Stimulated activated CD8-positive, alpha-beta memory T cell treated with anti-CD3 and anti-CD28 coated beads, Interleukin-4, amount 100 ng/mL, for 1 hour (primary cell): ENCODE measurements around the gene FN3K.
"Not testable (repeated sequence)": the region's sequence is repeated elsewhere in the genome, so short reads cannot be mapped to it uniquely, and the experiment has no call there.

ENCODE experiments used
- DNase-seq, 2 donors: peaks; one replicate each; pipeline ENCODE4 v3.0.0-alpha.2; 2020; ENCODE audit warnings: low read depth in 2 of 2, low spot score in 1 of 2

Gene FN3K

GRCh38 chr17:82736511-82737185 is 1.2 kb downstream of the FN3K start:
- DNase-seq, result no peak

GRCh38 chr17:82737967-82738877 is 2.8 kb downstream of the FN3K start:
- DNase-seq, result no peak

- DNase-seq, result no peak
Measured at GRCh38 chr17:82740906-82741759, 5.7 kb downstream of the FN3K start.

GRCh38 chr17:82743344-82744219 is 8.2 kb downstream of the FN3K start:
- DNase-seq, result no peak

GRCh38 chr17:82744736-82745135 is 9.3 kb downstream of the FN3K start:
- not testable (repeated sequence) for DNase-seq

GRCh38 chr17:82745524-82745923 is 10.1 kb downstream of the FN3K start:
- no peak for DNase-seq

GRCh38 chr17:82748756-82749155 is 13.3 kb downstream of the FN3K start:
- no peak for DNase-seq

GRCh38 chr17:82750241-82750908 is 15.0 kb downstream of the FN3K start:
- DNase-seq, result no peak

GRCh38 chr17:82751171-82751570 is 15.8 kb downstream of the FN3K start:
- no peak for DNase-seq

GRCh38 chr17:82751571-82752370 is 16.4 kb downstream of the FN3K start, which contains the start of gene TBCD:
TSS of gene TBCD (plus strand) at chr17:82752065. CDS start at chr17:82752194, 129 bp downstream.
- peak; percentile 74 to 86 for DNase-seq

GRCh38 chr17:82752371-82753200 is 17.2 kb downstream of the FN3K start:
- DNase-seq, result no peak

- no peak for DNase-seq
Measured at GRCh38 chr17:82753201-82753464, 17.7 kb downstream of the FN3K start.

GRCh38 chr17:82754297-82755208 is 19.1 kb downstream of the FN3K start:
- no peak for DNase-seq

GRCh38 chr17:82756166-82756565 is 20.8 kb downstream of the FN3K start:
- DNase-seq, result no peak

GRCh38 chr17:82765371-82765770 is 30.0 kb downstream of the FN3K start:
- no peak for DNase-seq

- no peak for DNase-seq
Measured at GRCh38 chr17:82767041-82767754, 31.8 kb downstream of the FN3K start.

- no peak for DNase-seq
Measured at GRCh38 chr17:82769041-82769440, 33.6 kb downstream of the FN3K start.
